Uterus (tissue), 4 donors: Measurements from ENCODE around the gene NEK4. TPM values are rescaled to one million over a fixed set of nuclear protein-coding genes. Genes with fewer than 3 reads are reported as not detected.

Experiments
- DNase-seq, 2 donors: peaks; one replicate each; pipeline ENCODE4 v3.0.0-alpha.2; 2019 to 2020
- H3K27ac ChIP-seq, 2 donors: fragments of 200-600 bp; sonication (generic); 1 replicate in 1 of 2; 2 replicates in 1 of 2; pipeline ENCODE4 v1.5.1; 2016 to 2018
- H3K27me3 ChIP-seq, 2 donors: fragments of 200-600 bp; sonication (generic); one replicate each; pipeline ENCODE4 v1.5.1; 2018 to 2019; ENCODE audit warnings: control low read depth in 1 of 2
- H3K36me3 ChIP-seq, 2 donors: fragments of 200-600 bp; sonication (generic); one replicate each; pipeline ENCODE4 v1.5.1; 2019; ENCODE audit warnings: control low read depth in 1 of 2
- H3K4me1 ChIP-seq, 2 donors: fragments of 200-600 bp; sonication (generic); one replicate each; pipeline ENCODE4 v1.5.1; 2018 to 2019; ENCODE audit warnings: control low read depth in 1 of 2
- H3K4me3 ChIP-seq, 2 donors: fragments of 200-600 bp; sonication (generic); 1 replicate in 1 of 2; 2 replicates in 1 of 2; pipeline ENCODE4 v1.5.1; 2018 to 2019; ENCODE audit warnings: mild to moderate bottlenecking in 1 of 2
- H3K9me3 ChIP-seq, 2 donors: fragments of 200-600 bp; sonication (generic); one replicate each; pipeline ENCODE4 v1.5.1; 2019; ENCODE audit warnings: control low read depth in 1 of 2
- CTCF ChIP-seq, 4 experiments: fragments of 200-600 bp in 2 of 4; fragments of 450-650 bp in 2 of 4; sonication (generic) in 2 of 4; IDR thresholded peaks; one replicate each; pipeline ENCODE4 v1.5.1; 2016 to 2019; ENCODE audit warnings: antibody characterized with exemption in 4 of 4, mild to moderate bottlenecking in 2 of 4, moderate library complexity in 1 of 4
- POLR2A ChIP-seq, 2 donors: fragments of 450-650 bp; IDR thresholded peaks; one replicate each; pipeline ENCODE4 v1.6.1; 2016; ENCODE audit warnings: antibody characterized with exemption in 2 of 2, mild to moderate bottlenecking in 1 of 2, moderate library complexity in 1 of 2
- intact Hi-C: fragments of 100-400 bp; cut with DNase I; formaldehyde crosslinking; loops from one replicate; pipeline ENCODE4 v1.15.1; 2023; ENCODE audit warnings: low total_unique reads
- total RNA-seq, 4 donors: library from RNA; depleted of rRNA in 3 of 4; stranded (reverse); fragments of >200 nt in 3 of 4; gene quantifications; one replicate each; pipeline versions ENCODE4 v1.1.0 to v1.2.4, GENCODE V29; 2014 to 2023
- donor health status: DM: yes; HTN: yes; CAD: no.

Gene NEK4
- total RNA-seq, 4 donors from 2014 or later: 16.8 to 48.0 (median 37.7) TPM

DNA sequence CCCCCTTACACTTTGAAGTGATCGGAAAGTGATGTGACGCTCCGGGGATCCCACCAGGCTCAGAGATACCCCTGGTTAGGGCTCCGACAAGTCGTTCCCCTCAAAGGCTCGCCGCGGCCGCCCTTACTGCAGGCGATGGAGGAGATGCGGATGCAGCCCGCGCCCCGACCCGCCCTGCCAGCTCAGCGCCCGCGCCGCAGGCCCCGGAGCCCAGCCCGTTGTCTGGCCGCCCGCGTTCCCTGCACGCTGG, 65.4 kb downstream of the NEK4 start:
- no peak for TF ChIP-seq CTCF (IDR thresholded peaks at IDR 0.05)
- no peak for TF ChIP-seq POLR2A (IDR thresholded peaks at IDR 0.05)
- intact Hi-C loops: no loop called here

GRCh38 chr3:52704611-52705437, 65.9 kb downstream of the NEK4 start:
- intact Hi-C loops: no loop called here

More for the DNA sequence above, 65.4 kb downstream of the NEK4 start:
- H3K36me3 ChIP-seq: no peaks in the 10 kb centered on the region
- DNase-seq: no peak
- no peaks in the 10 kb centered on the region for H3K9me3 ChIP-seq
- no peaks in the 10 kb centered on the region for H3K27me3 ChIP-seq
- H3K27ac ChIP-seq: peak overlapping the region; percentile 85 to 88
- H3K4me3 ChIP-seq: peak overlapping the region; percentile 64 to 75
- peaks cover 7 to 16% of the 10 kb centered on the region in 2 donors for H3K4me1 ChIP-seq

DNA sequence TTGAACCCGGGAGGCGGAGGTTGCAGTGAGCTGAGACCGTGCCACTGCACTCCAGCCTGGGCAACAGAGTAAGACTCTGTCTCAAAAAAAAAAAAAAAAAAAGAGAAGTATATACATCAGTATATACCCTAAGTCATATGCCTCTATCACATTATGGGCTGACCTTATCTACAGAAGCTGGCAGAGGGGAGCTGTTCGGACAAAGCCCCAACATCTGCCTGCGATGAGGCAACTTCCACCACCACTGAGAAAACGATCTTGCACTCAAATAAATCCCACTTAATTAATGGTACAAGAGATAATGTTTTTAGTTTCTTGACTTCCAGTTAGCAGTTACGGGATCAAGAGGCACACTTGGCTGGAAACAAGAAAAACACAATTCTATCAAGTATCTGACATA, 67.4 kb downstream of the NEK4 start:
- intact Hi-C loops: no loop called here
- no peaks in the 10 kb centered on the region for H3K36me3 ChIP-seq
- H3K4me1 ChIP-seq: peaks cover 7 to 16% of the 10 kb centered on the region in 2 donors
- H3K4me3 ChIP-seq: no peak overlapping the region
- no peaks in the 10 kb centered on the region for H3K27me3 ChIP-seq
- TF ChIP-seq POLR2A (IDR thresholded peaks at IDR 0.05): no peak
- H3K9me3 ChIP-seq: no peaks in the 10 kb centered on the region
- DNase-seq: no peak
- H3K27ac ChIP-seq: no peak overlapping the region

More at GRCh38 chr3:52704611-52705437, 65.9 kb downstream of the NEK4 start:
- Histone ChIP-seq H3K4me1 (peaks cover 7 to 16% of the 10 kb centered on the region in 2 donors), H3K9me3 (no peaks in the 10 kb centered on the region), H3K27me3 (no peaks in the 10 kb centered on the region), H3K4me3 (peak overlapping the region; percentile 64 to 75), H3K36me3 (no peaks in the 10 kb centered on the region), H3K27ac (peak overlapping the region; percentile 85 to 88)
- TF ChIP-seq POLR2A (IDR thresholded peaks at IDR 0.05) (no peak), CTCF (IDR thresholded peaks at IDR 0.05) (no peak)
- no peak for DNase-seq

- H3K27me3 ChIP-seq: no peaks in the 10 kb centered on the region
- intact Hi-C loops: no loop called here
Observed at GRCh38 chr3:52697632-52697965, 73.1 kb downstream of the NEK4 start.

DNA sequence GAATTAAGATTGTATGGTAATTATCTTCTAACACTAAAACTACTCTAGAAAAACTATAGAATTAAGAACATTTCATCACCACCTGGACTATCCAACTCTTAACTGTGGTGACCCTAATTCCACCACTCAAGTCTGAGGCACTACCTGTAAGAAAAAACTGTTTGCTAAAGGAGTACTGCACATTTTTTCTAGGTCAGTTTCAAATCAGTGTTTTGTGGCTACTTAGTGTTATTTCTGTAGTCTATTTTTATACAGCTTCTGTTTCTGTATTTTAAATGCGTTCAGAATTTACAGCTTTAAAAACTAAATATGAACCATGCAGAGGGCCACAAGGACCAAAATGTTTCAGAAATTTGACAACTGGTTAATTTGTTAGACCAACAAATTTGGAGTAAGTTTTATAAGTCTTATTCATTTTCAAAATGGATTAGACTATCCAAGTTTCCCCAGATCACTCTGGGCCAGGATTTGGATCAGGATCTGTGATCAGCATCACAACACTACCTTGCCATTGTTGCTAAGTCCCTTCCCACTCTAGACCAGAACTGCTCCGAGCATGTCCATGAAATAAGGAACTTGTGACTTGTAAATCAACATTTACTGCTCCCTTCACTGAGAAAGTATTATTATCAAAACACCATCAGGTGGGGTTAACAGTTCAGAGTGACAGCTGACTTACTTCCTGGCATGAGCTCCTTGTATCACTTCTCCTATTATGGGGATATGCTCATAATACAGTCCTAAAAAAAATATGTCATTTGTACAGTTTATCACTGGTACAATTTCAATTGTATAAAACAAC, 73.7 kb downstream of the NEK4 start:
- intact Hi-C loops: no loop called here
- Histone ChIP-seq H3K36me3 (no peaks in the 10 kb centered on the region), H3K9me3 (no peaks in the 10 kb centered on the region), H3K4me3 (no peak overlapping the region), H3K4me1 (no peaks in the 10 kb centered on the region), H3K27ac (no peak overlapping the region), H3K27me3 (no peaks in the 10 kb centered on the region)
- DNase-seq: no peak
- TF ChIP-seq POLR2A (IDR thresholded peaks at IDR 0.05) (no peak), CTCF (IDR thresholded peaks at IDR 0.05) (no peak)

More at GRCh38 chr3:52697632-52697965, 73.1 kb downstream of the NEK4 start:
- Histone ChIP-seq H3K9me3 (no peaks in the 10 kb centered on the region), H3K4me1 (no peaks in the 10 kb centered on the region), H3K4me3 (no peak overlapping the region), H3K36me3 (no peaks in the 10 kb centered on the region), H3K27ac (no peak overlapping the region)
- DNase-seq: no peak
- TF ChIP-seq CTCF (IDR thresholded peaks at IDR 0.05) (no peak), POLR2A (IDR thresholded peaks at IDR 0.05) (no peak)
